Retinal pigment epithelial cell (primary cell): ENCODE results near the gene HSD17B1.

Source experiments
- DNase-seq: peaks from one replicate; pipeline ENCODE4 v3.0.0-alpha.2; 2010; ENCODE audit warnings: low read depth
- H3K4me3 ChIP-seq: 2 replicates; pipeline ENCODE4 v1.5.1; 2011; ENCODE audit warnings: mild to moderate bottlenecking, low read length, control low read depth, moderate library complexity
- CTCF ChIP-seq: conservative IDR thresholded peaks from 2 replicates; pipeline ENCODE4 v1.5.1; 2011; ENCODE audit warnings: low read depth, low read length, control low read depth, inconsistent platforms

HSD17B1 gene

GRCh38 chr17:42563143-42563509 lies 10.4 kb downstream of the HSD17B1 start:
- no peak for TF ChIP-seq CTCF
- no peak for DNase-seq
- H3K4me3 ChIP-seq = peak overlapping the region; percentile 93

DNA sequence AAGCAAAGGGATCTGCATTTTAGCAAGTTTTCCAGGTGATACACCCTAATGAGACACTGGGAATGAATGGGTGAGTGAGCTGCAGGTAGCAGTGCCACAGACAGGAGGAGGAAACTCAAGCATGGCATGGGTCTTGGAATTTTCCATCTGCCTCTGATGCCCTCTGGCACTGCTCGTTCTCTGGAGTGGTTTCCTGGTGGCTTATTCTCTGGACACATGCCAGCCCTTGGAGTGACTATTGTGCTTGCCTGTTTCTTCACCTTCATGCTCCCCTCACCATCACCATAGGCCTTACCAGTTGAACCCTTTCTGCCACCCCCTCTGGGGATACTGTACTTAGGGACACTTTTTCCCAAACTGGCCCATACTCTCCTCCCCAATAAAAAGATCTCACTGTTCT lies 10.8 kb downstream of the HSD17B1 start:
- DNase-seq = no peak
- H3K4me3 ChIP-seq = peak overlapping the region; percentile 93
- no peak for TF ChIP-seq CTCF

GRCh38 chr17:42563950-42564349 lies 11.2 kb downstream of the HSD17B1 start:
- TF ChIP-seq CTCF = no peak
- no peak overlapping the region for H3K4me3 ChIP-seq
- DNase-seq = no peak

GRCh38 chr17:42564815-42565522 lies 12.2 kb downstream of the HSD17B1 start:
- H3K4me3 ChIP-seq = no peak overlapping the region
- TF ChIP-seq CTCF = no peak
- DNase-seq = no peak

GRCh38 chr17:42565523-42566214 lies 12.9 kb downstream of the HSD17B1 start:
- H3K4me3 ChIP-seq = no peak overlapping the region
- no peak for TF ChIP-seq CTCF
- no peak for DNase-seq

- no peak for TF ChIP-seq CTCF
- H3K4me3 ChIP-seq = peak overlapping the region; percentile 83
- no peak for DNase-seq
Measured at GRCh38 chr17:42566215-42566882, 13.6 kb downstream of the HSD17B1 start.
